BE2C (cell line): ENCODE results near the gene IL22RA1.

Experiments
- DNase-seq: peaks from one replicate; pipeline ENCODE4 v3.0.0-alpha.2; 2020
- H3K27me3 ChIP-seq: fragments of 250-450 bp; sonication (Bioruptor Pico); 2 replicates; pipeline ENCODE4 v1.5.1; 2020; ENCODE audit warnings: mild to moderate bottlenecking
- H3K36me3 ChIP-seq: fragments of 250-450 bp; sonication (Bioruptor Pico); 2 replicates; pipeline ENCODE4 v1.5.1; 2020; ENCODE audit warnings: mild to moderate bottlenecking
- H3K4me1 ChIP-seq: fragments of 250-450 bp; sonication (Bioruptor Pico); 2 replicates; pipeline ENCODE4 v1.5.1; 2020
- H3K4me3 ChIP-seq: 2 replicates; pipeline ENCODE4 v1.5.1; 2011; ENCODE audit warnings: low read depth, low read length
- H3K9me3 ChIP-seq: fragments of 250-450 bp; sonication (Bioruptor Pico); 2 replicates; pipeline ENCODE4 v1.5.1; 2020
- CTCF ChIP-seq: IDR thresholded peaks from 2 replicates; pipeline ENCODE4 v1.5.1; 2012; ENCODE audit warnings: mild to moderate bottlenecking, low read depth, low read length

Gene IL22RA1

DNA sequence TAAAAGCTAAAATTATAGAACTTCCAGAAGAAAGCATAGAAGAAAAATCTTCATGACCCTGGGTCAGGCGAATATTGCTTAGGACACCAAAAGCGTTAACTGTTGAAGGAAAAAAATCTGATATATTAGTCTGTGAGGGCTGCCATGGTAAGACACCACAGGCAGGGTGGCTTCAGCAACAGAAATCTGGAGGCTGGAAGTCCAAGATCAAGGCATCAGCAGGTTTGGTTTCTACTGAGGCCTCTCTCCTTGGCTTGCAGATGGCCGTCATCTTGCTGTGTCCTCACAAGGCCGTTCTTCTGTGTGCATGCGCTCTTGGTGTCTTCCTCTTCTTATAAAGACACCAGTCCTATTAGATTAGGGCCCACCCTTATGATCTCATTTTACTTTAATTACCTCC, 29.7 kb upstream of the IL22RA1 start:
- no peak for DNase-seq
- Histone ChIP-seq H3K9me3 (no peaks in the 10 kb centered on the region), H3K4me1 (no peaks in the 10 kb centered on the region), H3K36me3 (no peaks in the 10 kb centered on the region), H3K4me3 (no peak overlapping the region), H3K27me3 (no peaks in the 10 kb centered on the region)
- no peak for TF ChIP-seq CTCF

DNA sequence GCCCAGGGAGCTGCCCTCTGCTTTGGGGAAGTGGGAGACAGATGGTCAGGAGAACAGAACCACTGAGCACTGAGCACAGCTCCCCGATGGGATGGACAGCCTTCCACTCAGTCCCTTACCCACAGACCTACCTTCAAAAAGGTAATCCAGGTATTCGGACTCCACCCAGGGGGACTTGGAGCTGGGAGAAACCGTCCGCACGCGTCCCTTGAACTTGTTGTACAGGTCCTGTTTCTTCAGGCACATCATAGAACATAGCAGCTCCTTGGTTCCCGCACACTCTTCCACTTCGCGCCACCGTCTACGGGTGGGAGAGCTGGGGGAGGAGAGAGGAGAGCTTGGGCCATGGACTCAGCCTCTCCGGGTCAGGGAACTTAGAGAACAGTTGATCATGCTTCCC, 26.3 kb upstream of the IL22RA1 start:
- no peak overlapping the region for H3K4me3 ChIP-seq
- DNase-seq: no peak

GRCh38 chr1:24168245-24168644, 25.3 kb upstream of the IL22RA1 start:
- no peaks in the 10 kb centered on the region for H3K4me1 ChIP-seq
- no peaks in the 10 kb centered on the region for H3K36me3 ChIP-seq
- H3K27me3 ChIP-seq: no peaks in the 10 kb centered on the region
- no peak overlapping the region for H3K4me3 ChIP-seq
- no peak for TF ChIP-seq CTCF
- no peaks in the 10 kb centered on the region for H3K9me3 ChIP-seq
- no peak for DNase-seq

More for the DNA sequence above, 26.3 kb upstream of the IL22RA1 start:
- no peaks in the 10 kb centered on the region for H3K4me1 ChIP-seq
- no peaks in the 10 kb centered on the region for H3K27me3 ChIP-seq
- H3K36me3 ChIP-seq: no peaks in the 10 kb centered on the region
- H3K9me3 ChIP-seq: no peaks in the 10 kb centered on the region
- no peak for TF ChIP-seq CTCF

DNA sequence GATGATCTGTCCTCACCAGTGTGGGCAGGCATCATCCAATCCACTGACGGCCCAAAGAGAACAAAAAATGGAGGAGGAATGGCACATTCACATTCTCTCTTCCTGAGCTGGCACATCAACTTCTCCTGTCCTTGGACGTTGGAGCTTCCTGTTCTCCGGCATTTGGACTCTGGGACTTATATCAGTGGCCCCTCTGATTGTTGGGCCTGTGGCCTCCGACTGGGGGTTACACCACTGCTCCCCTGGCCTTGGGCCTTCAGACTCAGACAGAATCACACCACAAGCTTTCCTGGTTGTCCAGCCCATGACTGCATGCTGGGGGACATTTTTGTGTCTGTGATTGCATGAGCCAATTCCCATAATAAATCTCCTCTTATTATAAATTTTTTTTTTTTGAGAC, 24.1 kb upstream of the IL22RA1 start:
- no peaks in the 10 kb centered on the region for H3K9me3 ChIP-seq
- H3K36me3 ChIP-seq: no peaks in the 10 kb centered on the region
- TF ChIP-seq CTCF: no peak
- H3K27me3 ChIP-seq: no peaks in the 10 kb centered on the region
- no peak overlapping the region for H3K4me3 ChIP-seq
- no peak for DNase-seq
- no peaks in the 10 kb centered on the region for H3K4me1 ChIP-seq

DNA sequence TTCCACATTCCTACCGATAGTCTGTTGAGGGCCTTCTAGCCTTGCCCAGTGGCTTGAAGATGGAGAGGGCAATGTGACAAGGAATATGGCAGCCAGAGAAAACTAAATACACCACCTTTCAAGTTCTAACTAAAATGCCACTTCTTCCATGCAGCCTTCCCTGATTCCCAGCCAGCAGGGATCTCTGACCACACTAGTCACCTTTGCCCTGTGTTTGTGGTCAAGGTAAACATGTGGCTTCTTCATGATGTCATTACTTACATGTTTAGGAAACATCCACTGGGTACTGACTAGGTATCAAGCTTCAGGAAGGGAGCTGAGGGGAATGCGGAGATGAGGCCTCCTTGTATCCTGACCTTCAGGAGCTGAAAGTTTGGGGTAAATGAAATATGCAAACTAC, 22.6 kb upstream of the IL22RA1 start:
- TF ChIP-seq CTCF: no peak
- Histone ChIP-seq H3K4me3 (no peak overlapping the region), H3K9me3 (no peaks in the 10 kb centered on the region), H3K27me3 (no peaks in the 10 kb centered on the region), H3K4me1 (no peaks in the 10 kb centered on the region), H3K36me3 (no peaks in the 10 kb centered on the region)
- no peak for DNase-seq

- no peak for DNase-seq
- H3K36me3 ChIP-seq: no peaks in the 10 kb centered on the region
- TF ChIP-seq CTCF: no peak
Measured at GRCh38 chr1:24164004-24164403, 21.1 kb upstream of the IL22RA1 start.

More at GRCh38 chr1:24164004-24164403, 21.1 kb upstream of the IL22RA1 start:
- H3K4me1 ChIP-seq: no peaks in the 10 kb centered on the region
- no peaks in the 10 kb centered on the region for H3K9me3 ChIP-seq
- H3K4me3 ChIP-seq: no peak overlapping the region
- H3K27me3 ChIP-seq: no peaks in the 10 kb centered on the region
